Motor neuron (in vitro differentiated cells): Measurements from ENCODE around the gene PLK2. TPM values are rescaled to one million over a fixed set of nuclear protein-coding genes. Genes with fewer than 3 reads are reported as not detected.

ENCODE experiments used
- ATAC-seq, 8 experiments: fragments of 200-7000 bp; cut with Tn5 transposase; replicated peaks in 6 of 8; 2 replicates each; pipeline ENCODE4 v1.8.0; 2021; ENCODE audit warnings: mild to moderate bottlenecking in 8 of 8, moderate library complexity in 8 of 8
- H3K27ac ChIP-seq, 2 donors: fragments of 250-450 bp; sonication (Bioruptor Pico); 2 replicates each; pipeline ENCODE4 v1.9.0; 2021; ENCODE audit warnings: antibody characterized with exemption in 2 of 2, mild to moderate bottlenecking in 2 of 2, moderate library complexity in 1 of 2
- H3K4me1 ChIP-seq, 2 donors: fragments of 250-450 bp; sonication (Bioruptor Pico); replicated peaks in 1 of 2; 2 replicates each; pipeline ENCODE4 v1.6.1; 2021; ENCODE audit warnings: antibody characterized with exemption in 2 of 2, mild to moderate bottlenecking in 2 of 2, moderate library complexity in 1 of 2
- H3K4me3 ChIP-seq, 5 donors: fragments of 250-450 bp; sonication (Bioruptor Pico); 2 replicates each; pipeline ENCODE4 v1.9.0; 2021; ENCODE audit warnings: antibody characterized with exemption in 5 of 5, mild to moderate bottlenecking in 5 of 5, moderate library complexity in 4 of 5
- WGBS, 10 experiments: fragments of 450-650 bp; shearing (Covaris generic); methylation state at CpG; one replicate each; pipeline ENCODE4 v1.0.0; 2022; 5-methylcytosine and 5-hydroxymethylcytosine counted together
- in situ Hi-C, 9 experiments: fragments of 400-800 bp; cut with MboI; loops; one replicate each; pipeline ENCODE4 v1.15.0; 2021; ENCODE audit warnings: low sequenced_read_pairs in 9 of 9, low pct_unique_long_range_greater_than_20kb in 2 of 9; ENCODE audit not compliant: unreplicated experiment in 9 of 9
- total RNA-seq, 8 experiments: library from RNA; unstranded; fragments of 300-600 nt; gene quantifications; 2 replicates each; pipeline versions ENCODE4 v1.2.3 to v1.2.4, GENCODE V29; 2022

Gene PLK2
- total RNA-seq, 8 experiments from 2014 or later, result 43.5 to 242 (median 72.9) TPM

DNA sequence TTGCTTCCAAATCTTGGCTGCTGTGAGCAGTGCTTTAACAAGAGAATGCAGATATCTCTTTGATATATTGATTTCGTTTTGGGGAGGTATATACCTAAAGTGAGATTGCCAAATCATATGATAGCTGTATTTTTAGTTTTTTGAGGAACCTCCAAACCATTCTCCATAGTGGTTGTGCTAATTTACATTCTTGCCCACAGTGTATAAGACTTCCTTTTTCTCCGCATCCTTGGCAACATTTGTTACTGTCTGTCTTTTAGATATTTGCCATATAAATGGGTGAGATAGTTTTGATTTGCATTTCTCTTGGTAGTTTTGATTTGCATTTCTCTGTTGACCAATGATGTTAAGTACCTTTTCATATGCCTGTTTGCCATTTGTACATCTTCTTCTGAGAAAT lies 10.0 kb upstream of the PLK2 start:
- 20 to 100% (median 60%) methylated on average over 1 to 2 of the region's 2 CpGs; no CpG with 5 or more reads in 1 of the 10 experiments for WGBS, 10 experiments
- Histone ChIP-seq H3K27ac (no peak overlapping the region), H3K4me3 (no peak overlapping the region), H3K4me1 (no peaks in the 10 kb centered on the region)
- in situ Hi-C loops, result loop anchor here (10.0 to 25.0 kb wide), 8 partner anchors 583 to 1183 kb away; no protein-coding TSS in a partner anchor
- no peak for ATAC-seq

DNA sequence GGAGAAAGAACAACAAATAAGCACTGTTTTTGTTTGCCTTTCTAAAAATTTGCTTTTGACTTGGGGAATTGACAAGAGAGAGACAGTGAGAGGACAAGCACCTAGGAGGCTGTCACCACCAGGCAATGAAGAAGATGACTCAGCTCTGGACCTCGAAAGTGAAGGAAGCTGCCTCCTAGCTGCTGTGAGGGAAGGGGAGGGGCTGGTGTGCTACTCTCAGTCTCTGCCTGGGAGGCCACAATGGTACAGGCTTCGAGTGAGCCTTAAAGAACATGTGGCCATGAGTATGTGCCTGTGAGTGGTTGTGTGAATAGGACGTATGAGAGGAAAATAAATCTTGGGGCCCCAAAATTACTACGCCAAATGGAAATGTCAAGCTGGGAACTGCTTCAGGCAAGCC lies 7.1 kb upstream of the PLK2 start:
- in situ Hi-C loops, result loop anchor here (10.0 to 25.0 kb wide), 8 partner anchors 580 to 1180 kb away; no protein-coding TSS in a partner anchor
- Histone ChIP-seq H3K27ac (no peak overlapping the region), H3K4me1 (peaks cover 6% of the 10 kb centered on the region in 2 donors), H3K4me3 (no peak overlapping the region)
- whole genome bisulfite sequencing, 10 experiments, result 10 to 100% (median 50%) methylated on average over 1 to 4 of the region's 4 CpGs; no CpG with 5 or more reads in 1 of the 10 experiments
- ATAC-seq, result peak; percentile 58 to 79 (median 74)

- 2 to 27% (median 13%) methylated on average over 3 to 4 of the region's 4 CpGs for WGBS, 10 experiments
- ATAC-seq, result no peak
- in situ Hi-C loops, result loop anchor here (5.0 to 25.0 kb wide), 9 partner anchors 575 to 1175 kb away; no protein-coding TSS in a partner anchor
- Histone ChIP-seq H3K4me3 (no peak overlapping the region), H3K27ac (no peak overlapping the region), H3K4me1 (peaks cover 6 to 8% of the 10 kb centered on the region in 2 donors)
Measured at GRCh38 chr5:58462623-58463230, 2.8 kb upstream of the PLK2 start.

DNA sequence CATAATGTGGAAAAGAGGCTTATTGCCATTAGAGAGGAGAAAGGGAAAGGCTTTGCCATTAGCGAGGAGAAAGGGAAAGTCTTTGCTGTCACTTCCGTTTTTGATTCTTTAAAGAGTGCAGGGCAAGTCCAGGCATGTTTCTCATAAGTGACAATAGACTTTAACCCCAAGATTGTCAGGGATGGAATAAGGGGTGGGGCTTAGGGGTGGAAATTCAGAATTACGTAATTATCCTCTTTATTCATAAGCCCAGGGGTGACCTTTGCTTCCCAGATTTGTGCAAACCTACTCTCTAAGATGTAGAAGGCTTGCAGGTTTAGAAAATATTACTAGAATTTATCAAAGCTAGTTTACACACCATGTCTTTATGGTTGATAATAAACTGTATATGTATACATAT lies 2.3 kb upstream of the PLK2 start:
- H3K27ac ChIP-seq, result no peak overlapping the region
- in situ Hi-C loops, result loop anchor here (5.0 to 25.0 kb wide), 9 partner anchors 575 to 1175 kb away; no protein-coding TSS in a partner anchor
- H3K4me3 ChIP-seq, result no peak overlapping the region
- WGBS, 10 experiments, result 4 to 79% (median 39%) methylated on average over 2 to 3 of the region's 3 CpGs; no CpG with 5 or more reads in 3 of the 10 experiments
- H3K4me1 ChIP-seq, result peaks cover 6 to 11% of the 10 kb centered on the region in 2 donors
- peak in 2 of 8 experiments; percentile 5 to 15 for ATAC-seq

- in situ Hi-C loops, result loop anchor here (5.0 to 25.0 kb wide), 9 partner anchors 574 to 1174 kb away; no protein-coding TSS in a partner anchor
Measured at GRCh38 chr5:58460732-58461286, 923 bp upstream of the PLK2 start.

DNA sequence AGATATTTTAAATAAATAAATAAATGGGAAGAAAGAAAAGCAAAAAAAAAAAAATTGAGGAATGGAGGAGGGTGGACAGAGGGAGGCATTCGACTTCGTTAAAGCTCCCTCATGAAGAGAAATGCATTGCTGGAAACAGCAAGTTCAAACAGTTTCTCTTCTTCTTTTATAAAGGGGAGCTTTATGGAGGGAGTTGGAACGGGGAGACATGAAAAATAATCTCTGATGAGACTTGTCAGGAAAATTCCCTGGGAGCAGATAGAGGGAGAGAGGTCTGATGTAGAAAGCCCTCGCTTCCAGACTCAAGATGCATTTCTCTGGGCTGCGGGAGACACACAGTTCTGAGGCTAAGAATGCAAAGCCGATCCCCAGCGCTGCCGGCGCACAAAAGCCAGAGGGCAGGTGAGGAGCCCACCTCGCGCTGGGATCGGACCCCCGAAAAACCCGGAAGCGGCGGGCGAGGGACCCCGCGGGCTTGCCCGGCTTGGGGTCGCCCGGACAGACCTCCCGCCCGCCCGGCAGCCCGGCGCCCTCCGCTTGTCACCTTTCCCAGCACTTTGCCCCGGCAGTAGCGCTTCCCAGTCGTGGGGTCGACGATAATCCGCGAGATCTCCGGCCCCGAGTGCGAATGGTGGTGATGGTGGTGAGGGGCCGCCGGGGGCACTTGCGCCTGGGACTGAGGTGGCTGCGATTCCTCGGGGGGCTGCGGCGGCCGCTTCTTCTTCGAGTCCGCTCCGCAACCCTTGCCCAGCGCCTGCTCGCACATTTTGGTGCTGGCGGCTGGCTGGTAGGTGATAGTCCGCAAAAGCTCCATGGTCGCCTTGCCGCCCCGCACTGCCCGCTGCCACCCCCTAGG lies 512 bp downstream of the PLK2 start:
- 0 to 13% (median 0%) methylated on average over 1 to 12 of the region's 57 CpGs; no CpG with 5 or more reads in 1 of the 10 experiments for WGBS, 10 experiments
- ATAC-seq, result peak in 7 of 8 experiments; percentile 0 to 32 (median 16)
- Histone ChIP-seq H3K4me3 (peak overlapping the region; percentile 50 to 91 (median 69)), H3K4me1 (peaks cover 6 to 13% of the 10 kb centered on the region in 2 donors), H3K27ac (peak overlapping the region in 1 of 2 donors; percentile 10)
- in situ Hi-C loops, result loop anchor here (5.0 to 25.0 kb wide), 9 partner anchors 572 to 1172 kb away; no protein-coding TSS in a partner anchor

More at GRCh38 chr5:58460732-58461286, 923 bp upstream of the PLK2 start:
- ATAC-seq, result peak; percentile 36 to 66 (median 63)
- 2 to 50% (median 15%) methylated on average over 2 to 8 of the region's 30 CpGs; no CpG with 5 or more reads in 1 of the 10 experiments for WGBS, 10 experiments
- H3K4me1 ChIP-seq, result peaks cover 6 to 13% of the 10 kb centered on the region in 2 donors
- peak overlapping the region; percentile 50 to 91 (median 69) for H3K4me3 ChIP-seq
- peak overlapping the region; percentile 62 to 71 for H3K27ac ChIP-seq

GRCh38 chr5:58458743-58459145 lies 1.1 kb downstream of the PLK2 start:
- 0 to 18% (median 7%) methylated on average over 4 to 9 of the region's 9 CpGs for WGBS, 10 experiments
- H3K27ac ChIP-seq, result peak overlapping the region in 1 of 2 donors; percentile 10
- H3K4me3 ChIP-seq, result peak overlapping the region; percentile 50 to 91 (median 69)
- H3K4me1 ChIP-seq, result peaks cover 6 to 13% of the 10 kb centered on the region in 2 donors
- in situ Hi-C loops, result loop anchor here in 7 of 9 experiments (25.0 kb wide), 5 partner anchors 571 to 1171 kb away; no protein-coding TSS in a partner anchor
- ATAC-seq, result no peak

- H3K4me1 ChIP-seq, result peaks cover 6 to 13% of the 10 kb centered on the region in 2 donors
- WGBS, 10 experiments, result 16 to 55% (median 37%) methylated on average over 4 to 7 of the region's 7 CpGs; no CpG with 5 or more reads in 1 of the 10 experiments
- H3K4me3 ChIP-seq, result peak overlapping the region; percentile 50 to 91 (median 69)
- no peak overlapping the region for H3K27ac ChIP-seq
- no peak for ATAC-seq
- in situ Hi-C loops, result loop anchor here in 7 of 9 experiments (25.0 kb wide), 5 partner anchors 571 to 1171 kb away; no protein-coding TSS in a partner anchor
Measured at GRCh38 chr5:58458141-58458742, 1.6 kb downstream of the PLK2 start.

DNA sequence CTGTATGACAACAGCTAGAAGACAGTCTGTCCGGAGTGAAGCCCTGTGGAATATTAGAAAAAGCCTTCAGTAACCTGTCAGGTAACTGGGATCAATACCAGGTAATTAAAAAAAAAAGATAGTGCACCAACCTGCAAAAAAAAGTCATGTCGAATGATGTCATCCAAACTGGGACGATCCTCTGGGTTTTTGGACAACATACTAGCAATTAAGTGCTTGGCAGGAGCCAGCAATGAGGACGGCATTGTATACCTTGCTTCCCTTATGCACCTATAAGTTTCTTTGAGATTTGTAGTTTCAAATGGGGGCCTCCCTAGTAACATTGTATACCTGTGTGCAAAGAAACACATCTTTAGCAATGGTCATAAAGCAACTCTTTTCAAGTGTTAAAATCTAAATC lies 2.8 kb downstream of the PLK2 start:
- in situ Hi-C loops, result loop anchor here in 7 of 9 experiments (25.0 kb wide), 5 partner anchors 570 to 1170 kb away; no protein-coding TSS in a partner anchor
- Histone ChIP-seq H3K4me3 (peak overlapping the region in 1 of 5 donors; percentile 68), H3K27ac (no peak overlapping the region), H3K4me1 (peaks cover 1 to 8% of the 10 kb centered on the region in 2 donors)
- ATAC-seq, result no peak
- 32 to 98% (median 78%) methylated on average over 1 to 4 of the region's 4 CpGs for WGBS, 10 experiments

DNA sequence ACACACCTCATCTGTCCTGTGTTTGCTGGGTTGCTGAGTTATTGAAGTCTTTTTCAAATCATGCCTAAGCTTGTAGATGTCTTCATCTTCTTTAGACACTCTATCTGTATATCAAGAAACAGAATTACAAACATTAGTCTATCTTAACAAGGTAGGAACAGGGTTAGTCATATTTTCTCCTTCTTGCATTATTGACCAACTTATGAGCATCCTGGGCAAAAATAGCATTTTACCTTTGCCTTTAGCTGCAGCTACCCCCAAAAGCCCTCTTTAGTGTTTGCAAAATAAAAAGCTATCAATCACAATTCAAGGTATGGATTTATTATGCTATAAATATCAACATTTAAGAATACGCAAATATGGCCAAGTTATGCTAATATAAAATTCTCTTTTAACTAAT lies 3.4 kb downstream of the PLK2 start:
- H3K4me1 ChIP-seq, result peaks cover 0 to 5% of the 10 kb centered on the region in 2 donors
- in situ Hi-C loops, result loop anchor here in 7 of 9 experiments (25.0 kb wide), 5 partner anchors 569 to 1169 kb away; no protein-coding TSS in a partner anchor
- ATAC-seq, result no peak
- no peak overlapping the region for H3K27ac ChIP-seq
- H3K4me3 ChIP-seq, result no peak overlapping the region
- WGBS, 10 experiments, result 67 to 100% (median 91%) methylated on average over 1 of the region's 1 CpG; no CpG with 5 or more reads in 3 of the 10 experiments

GRCh38 chr5:58456026-58456425 lies 3.9 kb downstream of the PLK2 start:
- in situ Hi-C loops, result loop anchor here in 7 of 9 experiments (25.0 kb wide), 5 partner anchors 569 to 1169 kb away; no protein-coding TSS in a partner anchor
- Histone ChIP-seq H3K4me3 (no peak overlapping the region), H3K4me1 (peaks cover 0 to 5% of the 10 kb centered on the region in 2 donors), H3K27ac (no peak overlapping the region)
- 86 to 100% (median 94%) methylated on average over 2 to 3 of the region's 3 CpGs; no CpG with 5 or more reads in 3 of the 10 experiments for whole genome bisulfite sequencing, 10 experiments
- ATAC-seq, result no peak

DNA sequence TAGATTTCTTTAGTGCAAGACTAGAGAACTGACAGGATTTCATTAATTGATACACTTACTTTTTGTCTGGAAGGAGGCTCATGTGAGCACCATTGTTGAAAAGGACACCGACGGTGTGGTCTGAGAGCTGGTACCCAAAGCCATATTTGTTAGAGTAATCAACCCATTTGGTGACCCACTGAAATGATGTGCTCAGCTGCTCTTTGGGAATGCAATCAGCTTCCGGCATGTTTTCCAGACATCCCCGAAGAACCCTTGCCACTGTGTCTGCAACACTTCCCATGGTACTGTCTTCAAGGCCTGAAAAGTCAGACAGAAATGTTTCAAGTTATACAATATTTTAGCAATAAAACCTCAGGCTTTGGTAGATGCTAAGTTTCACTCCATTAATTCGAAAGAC lies 4.4 kb downstream of the PLK2 start:
- Histone ChIP-seq H3K4me1 (peaks cover 0 to 5% of the 10 kb centered on the region in 2 donors), H3K27ac (no peak overlapping the region), H3K4me3 (no peak overlapping the region)
- in situ Hi-C loops, result loop anchor here in 7 of 9 experiments (25.0 kb wide), 5 partner anchors 568 to 1168 kb away; no protein-coding TSS in a partner anchor
- no peak for ATAC-seq
- 79 to 100% (median 94%) methylated on average over 1 to 5 of the region's 5 CpGs; no CpG with 5 or more reads in 2 of the 10 experiments for WGBS, 10 experiments
